IPS-18c (cell line): ENCODE measurements around the gene CMSS1.

Experiments
- H3K4me3 ChIP-seq: 2 replicates; pipeline ENCODE4 v1.7.0; 2013; ENCODE audit warnings: low read depth, mild to moderate bottlenecking, low read length, moderate library complexity; ENCODE audit not compliant: insufficient read depth
- H3K9me3 ChIP-seq: one replicate; pipeline ENCODE4 v1.6.1; 2013; ENCODE audit warnings: mild to moderate bottlenecking, low read length, moderate library complexity; ENCODE audit not compliant: control insufficient read depth, insufficient read depth

CMSS1 gene

DNA sequence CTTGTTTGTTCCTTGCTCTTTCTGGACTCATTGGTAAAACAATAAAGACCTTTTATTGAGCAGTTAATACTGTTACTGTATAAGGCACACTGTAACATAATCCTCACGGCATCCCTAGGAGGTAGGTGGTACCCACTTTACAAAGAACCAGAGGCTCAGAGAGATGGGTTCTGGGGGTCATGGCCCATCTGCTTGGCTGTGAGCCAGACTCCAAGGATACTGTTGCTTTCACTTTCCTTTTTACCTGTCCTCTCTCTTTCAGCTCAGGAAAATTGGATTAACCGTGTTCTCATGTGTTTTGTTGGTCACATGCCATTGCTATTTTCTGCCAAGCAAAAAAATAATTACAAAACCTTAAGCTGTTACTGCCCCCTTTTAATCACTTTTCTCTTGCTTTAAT is 331.5 kb downstream of the CMSS1 start:
- Histone ChIP-seq H3K9me3 (no peaks in the 10 kb centered on the region), H3K4me3 (no peak overlapping the region)

DNA sequence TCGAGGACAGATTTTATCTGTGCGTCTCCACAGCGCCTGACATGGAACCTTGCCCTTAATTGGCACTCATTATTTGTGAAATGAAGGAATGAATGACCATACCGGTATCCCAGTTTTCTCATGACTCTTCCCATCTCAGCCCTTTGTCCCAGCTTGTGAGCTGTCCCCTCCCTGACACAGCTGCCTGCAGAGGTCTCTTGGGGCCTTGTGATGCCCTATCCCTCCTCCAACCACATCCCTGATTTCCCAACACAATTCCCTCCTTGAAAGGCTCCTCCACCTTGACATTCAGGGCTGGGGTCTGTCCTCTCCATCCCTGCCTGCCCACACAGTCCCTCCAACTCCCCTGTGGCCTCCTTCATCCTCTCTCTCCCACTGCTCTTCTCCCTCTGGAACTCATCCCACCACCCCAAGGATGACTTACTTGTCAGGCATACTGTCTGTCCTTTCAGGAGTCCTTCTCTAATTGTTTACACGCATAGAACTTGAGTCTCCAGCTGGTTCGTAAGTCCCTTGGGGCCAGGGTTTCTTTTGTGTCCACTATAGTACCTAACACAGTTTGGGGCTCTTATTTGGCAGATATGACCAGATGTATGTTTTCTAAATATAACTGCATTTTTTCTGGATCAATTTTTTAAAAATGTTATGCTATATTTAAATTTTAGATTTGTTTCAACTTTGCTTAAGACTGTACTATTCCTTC is 332.2 kb downstream of the CMSS1 start:
- Histone ChIP-seq H3K4me3 (no peak overlapping the region), H3K9me3 (no peaks in the 10 kb centered on the region)

GRCh38 chr3:100150473-100150872 is 332.8 kb downstream of the CMSS1 start:
- Histone ChIP-seq H3K4me3 (no peak overlapping the region), H3K9me3 (no peaks in the 10 kb centered on the region)

GRCh38 chr3:100151024-100151707 is 333.5 kb downstream of the CMSS1 start:
- H3K4me3 ChIP-seq, result no peak overlapping the region
- H3K9me3 ChIP-seq, result no peaks in the 10 kb centered on the region

GRCh38 chr3:100154171-100154570 is 336.5 kb downstream of the CMSS1 start:
- H3K9me3 ChIP-seq, result no peaks in the 10 kb centered on the region
- no peak overlapping the region for H3K4me3 ChIP-seq

- Histone ChIP-seq H3K9me3 (no peaks in the 10 kb centered on the region), H3K4me3 (no peak overlapping the region)
Observed at GRCh38 chr3:100155128-100155527, 337.5 kb downstream of the CMSS1 start.

DNA sequence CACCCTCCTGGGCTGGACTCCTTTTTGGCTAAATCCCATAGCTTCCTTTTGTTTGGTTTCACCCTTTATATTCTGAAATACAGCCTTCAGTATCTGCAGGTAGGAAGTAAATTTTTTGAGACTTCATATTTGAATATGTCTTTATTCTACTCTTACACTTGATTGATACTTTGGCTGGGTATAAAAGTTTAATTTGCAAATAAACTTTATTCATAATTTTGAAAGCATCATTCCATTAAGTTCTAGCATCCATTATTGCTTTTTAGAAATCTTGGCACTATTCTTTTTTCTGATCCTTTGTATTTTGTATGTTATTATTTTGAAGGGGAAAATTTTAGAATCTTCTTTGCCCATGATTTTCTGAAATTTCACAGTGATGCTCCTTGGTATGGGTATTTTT is 337.9 kb downstream of the CMSS1 start:
- Histone ChIP-seq H3K9me3 (no peaks in the 10 kb centered on the region), H3K4me3 (no peak overlapping the region)

DNA sequence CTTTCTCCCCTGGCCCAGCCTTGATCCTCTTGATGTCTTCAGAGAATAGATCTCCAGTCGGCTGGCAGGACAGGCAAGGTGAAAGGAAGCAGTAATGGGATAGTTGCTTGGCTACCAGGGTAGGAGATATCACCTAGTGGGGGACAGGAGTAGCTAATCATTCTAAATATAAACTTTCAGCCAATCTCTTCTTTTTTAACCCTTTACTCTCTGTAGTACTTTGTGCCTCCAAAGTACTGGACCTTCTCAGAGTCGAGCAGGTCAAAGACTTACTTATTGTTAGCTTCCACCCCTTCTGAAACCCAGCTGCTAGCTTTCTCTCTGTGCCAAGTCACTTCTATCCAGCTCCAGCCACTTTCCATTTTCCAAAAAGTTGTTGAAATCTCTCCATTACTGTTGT is 340.0 kb downstream of the CMSS1 start:
- no peak overlapping the region for H3K4me3 ChIP-seq

DNA sequence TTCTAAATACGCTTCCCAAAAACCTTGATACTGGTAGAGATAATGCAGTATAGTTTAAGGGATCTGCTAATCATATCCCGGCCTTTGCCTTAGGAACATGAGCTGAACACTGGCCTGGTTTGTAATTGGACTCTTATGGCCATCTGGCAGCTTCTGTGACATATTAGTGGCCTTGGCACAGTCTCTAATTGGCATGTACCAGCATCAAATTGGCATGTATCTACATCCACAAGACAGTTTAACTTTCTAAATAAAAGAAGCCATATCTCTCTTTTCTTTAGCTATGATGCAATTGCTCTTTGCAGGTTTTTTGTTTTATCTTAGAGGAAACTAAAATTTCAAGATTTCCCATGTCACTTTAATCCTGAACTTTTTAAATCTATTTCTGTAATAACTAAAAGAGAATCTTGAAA is 341.3 kb downstream of the CMSS1 start:
- H3K4me3 ChIP-seq, result no peak overlapping the region
- no peaks in the 10 kb centered on the region for H3K9me3 ChIP-seq

More for the DNA sequence above, 340.0 kb downstream of the CMSS1 start:
- H3K9me3 ChIP-seq, result no peaks in the 10 kb centered on the region

DNA sequence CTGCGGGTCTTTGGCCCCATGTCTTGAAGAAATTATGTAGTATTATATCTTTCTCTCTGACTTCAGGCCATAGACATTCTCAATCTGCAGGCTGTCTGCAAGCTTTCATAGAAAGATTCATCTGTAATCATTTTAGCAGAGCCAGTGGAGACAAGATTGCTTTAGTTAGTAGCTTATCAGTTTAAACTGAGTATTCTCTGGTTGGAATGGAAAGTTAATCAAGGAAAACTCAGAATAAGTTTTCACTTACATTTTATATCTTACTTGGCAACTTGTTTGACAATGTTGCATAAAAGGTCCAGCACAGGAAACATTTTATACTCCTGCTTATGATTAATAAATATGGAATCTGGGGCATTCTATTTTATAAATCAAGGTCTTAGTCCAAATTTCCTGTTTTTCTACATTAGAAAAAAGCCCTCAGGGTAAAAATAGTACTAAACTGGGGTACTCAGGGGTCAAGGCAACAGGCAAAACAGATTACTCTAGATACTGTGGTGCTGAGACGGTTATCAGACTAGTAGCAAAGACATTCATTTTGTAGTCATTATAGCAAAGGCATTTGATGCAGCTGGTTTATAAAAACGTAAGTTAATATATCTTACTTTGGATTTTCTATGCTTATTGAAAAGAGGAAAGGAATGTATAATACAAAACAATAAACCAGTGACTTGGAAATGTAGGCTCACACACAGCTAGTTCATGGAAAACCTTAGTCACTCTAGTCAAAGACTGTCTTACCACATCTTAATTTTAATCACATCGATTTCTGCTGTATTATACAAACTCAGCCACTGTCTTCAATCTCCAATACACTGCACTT is 341.9 kb downstream of the CMSS1 start:
- Histone ChIP-seq H3K9me3 (no peaks in the 10 kb centered on the region), H3K4me3 (no peak overlapping the region)

DNA sequence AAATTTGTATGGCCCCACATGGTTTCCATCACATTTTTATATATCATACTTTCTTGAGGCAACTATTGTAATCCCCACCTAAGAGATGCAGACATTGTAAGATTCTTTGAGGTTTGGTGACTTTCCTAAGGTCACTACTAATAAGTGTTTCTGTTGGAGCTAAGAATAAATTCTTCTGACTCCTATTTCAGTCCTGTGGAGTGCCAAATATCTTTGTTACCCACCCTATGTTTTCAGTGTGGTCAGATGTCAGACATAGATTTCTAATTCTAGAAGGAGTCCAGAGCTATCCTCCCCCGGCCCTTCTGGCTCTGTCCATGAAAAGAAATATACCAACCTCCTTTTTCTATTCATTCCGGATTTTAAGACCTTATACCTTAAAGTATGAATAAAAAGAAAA is 342.9 kb downstream of the CMSS1 start:
- Histone ChIP-seq H3K4me3 (no peak overlapping the region), H3K9me3 (no peaks in the 10 kb centered on the region)

DNA sequence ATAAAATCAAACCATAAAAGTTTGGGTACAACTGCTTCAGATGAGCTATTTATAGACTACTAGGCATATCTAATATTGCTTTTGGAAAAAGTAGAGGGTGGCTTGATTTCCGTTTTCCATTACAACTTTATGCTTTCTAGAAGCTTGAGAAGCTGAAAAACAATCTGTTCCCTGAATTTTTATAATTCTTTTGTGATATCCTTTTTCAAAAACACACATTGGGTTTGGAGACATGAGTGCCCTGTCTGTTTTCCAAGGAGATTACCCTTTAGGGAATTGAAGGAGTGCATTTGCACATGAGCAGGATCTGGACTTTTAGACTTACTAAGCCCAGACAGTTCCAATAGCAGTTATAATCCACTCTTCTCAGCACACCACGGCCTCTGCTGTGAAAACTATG is 346.1 kb downstream of the CMSS1 start:
- H3K9me3 ChIP-seq, result no peaks in the 10 kb centered on the region
- no peak overlapping the region for H3K4me3 ChIP-seq

DNA sequence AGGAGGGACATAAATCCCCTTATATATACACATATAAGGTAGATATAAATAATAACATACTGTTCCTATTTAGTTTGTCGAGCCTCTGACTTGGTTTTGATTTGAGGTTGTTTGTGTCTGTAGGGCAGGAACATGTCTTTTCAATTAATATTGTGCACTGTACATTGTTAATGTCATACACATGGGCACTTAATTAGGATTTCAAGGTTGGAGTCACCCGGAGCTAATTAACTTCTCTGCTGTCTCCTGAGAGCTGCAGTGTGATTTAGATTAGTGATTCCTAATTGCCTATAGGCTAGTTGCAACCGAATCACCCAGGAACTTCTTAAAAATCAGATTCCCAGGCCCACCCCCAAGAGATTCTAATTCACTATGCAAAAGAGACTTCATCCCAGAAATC is 347.1 kb downstream of the CMSS1 start:
- H3K4me3 ChIP-seq, result no peak overlapping the region

GRCh38 chr3:100165926-100166550 is 348.4 kb downstream of the CMSS1 start:
- Histone ChIP-seq H3K9me3 (no peaks in the 10 kb centered on the region), H3K4me3 (no peak overlapping the region)

More for the DNA sequence above, 347.1 kb downstream of the CMSS1 start:
- no peaks in the 10 kb centered on the region for H3K9me3 ChIP-seq

- Histone ChIP-seq H3K4me3 (no peak overlapping the region), H3K9me3 (no peaks in the 10 kb centered on the region)
Observed at GRCh38 chr3:100169201-100169920, 351.7 kb downstream of the CMSS1 start.

GRCh38 chr3:100170486-100170885 is 352.8 kb downstream of the CMSS1 start:
- Histone ChIP-seq H3K4me3 (no peak overlapping the region), H3K9me3 (no peaks in the 10 kb centered on the region)
